HT1080 (cell line): ENCODE results near the gene CDC37L1. TPM values are rescaled to one million over a fixed set of nuclear protein-coding genes. Genes with fewer than 3 reads are reported as not detected.

Experiments
- DNase-seq: peaks from one replicate; pipeline ENCODE4 v3.0.0-alpha.2; 2015; ENCODE audit warnings: low read depth
- total RNA-seq: library from RNA; depleted of rRNA; stranded (reverse); fragments of >200 nt; shearing (Covaris generic); gene quantifications from 2 replicates; pipeline ENCODE4 v1.2.3, GENCODE V29; 2014

CDC37L1 gene
- total RNA-seq, 1 experiment from 2014 or later, result 11.3 TPM

GRCh38 chr9:4713849-4714248, 34.5 kb downstream of the CDC37L1 start:
- peak; percentile 9 for DNase-seq

DNA sequence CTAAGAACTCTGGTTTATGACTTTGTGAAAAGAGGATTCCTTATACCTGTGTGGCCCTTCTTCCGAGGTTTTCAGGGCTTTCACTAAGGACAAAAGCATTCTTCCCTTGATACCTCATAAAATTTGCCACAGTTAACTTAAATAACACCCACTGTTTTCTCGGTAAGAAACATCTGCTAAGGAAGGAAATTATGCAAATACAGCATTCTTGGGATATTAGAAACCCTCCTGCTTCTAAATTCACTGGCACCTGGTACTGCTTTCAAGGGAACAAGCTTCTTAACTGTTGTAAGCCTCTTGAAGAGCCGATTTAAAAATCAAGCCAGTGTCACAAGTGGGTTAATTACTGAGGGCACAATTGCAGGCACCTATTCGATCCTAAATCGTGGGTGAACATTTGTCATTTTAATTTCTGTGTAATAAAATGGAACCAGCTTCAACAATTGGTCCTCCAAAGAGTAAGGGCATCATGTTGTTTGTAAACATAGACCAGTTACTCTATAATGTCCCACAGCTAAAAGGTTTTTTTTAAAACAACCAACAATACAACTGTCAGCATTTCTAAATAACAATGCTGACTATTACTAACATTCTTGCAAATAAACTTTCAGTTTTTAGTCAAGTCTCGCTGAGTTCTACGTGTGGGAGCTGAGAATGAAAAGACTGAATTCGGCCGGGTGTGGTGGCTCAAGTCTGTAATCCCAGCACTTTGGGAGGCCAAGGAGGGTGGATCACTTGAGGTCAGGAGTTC, 35.1 kb downstream of the CDC37L1 start:
- no peak for DNase-seq

GRCh38 chr9:4716163-4716562, 36.8 kb downstream of the CDC37L1 start:
- DNase-seq, result no peak

- DNase-seq, result no peak
Observed at GRCh38 chr9:4717815-4718214, 38.4 kb downstream of the CDC37L1 start.

DNA sequence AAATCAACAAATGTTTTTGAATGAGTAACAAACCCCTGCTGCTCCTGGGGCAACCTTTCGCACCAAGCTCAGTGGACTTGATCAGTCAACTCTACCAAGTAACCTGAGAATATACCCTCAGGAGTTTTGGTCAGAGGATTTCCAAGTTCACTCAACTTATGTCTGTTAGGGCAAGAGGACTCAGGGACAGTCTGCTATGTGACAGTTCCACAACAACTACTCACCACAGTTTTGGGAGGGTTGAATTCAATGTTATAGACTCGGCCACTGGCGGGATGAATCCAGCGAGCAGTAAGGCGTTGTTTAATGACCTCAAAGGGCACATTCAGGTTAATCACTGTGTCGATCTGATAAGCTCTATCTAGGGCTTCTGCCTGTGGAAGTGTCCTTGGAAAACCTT, 39.5 kb downstream of the CDC37L1 start:
- no peak for DNase-seq

DNA sequence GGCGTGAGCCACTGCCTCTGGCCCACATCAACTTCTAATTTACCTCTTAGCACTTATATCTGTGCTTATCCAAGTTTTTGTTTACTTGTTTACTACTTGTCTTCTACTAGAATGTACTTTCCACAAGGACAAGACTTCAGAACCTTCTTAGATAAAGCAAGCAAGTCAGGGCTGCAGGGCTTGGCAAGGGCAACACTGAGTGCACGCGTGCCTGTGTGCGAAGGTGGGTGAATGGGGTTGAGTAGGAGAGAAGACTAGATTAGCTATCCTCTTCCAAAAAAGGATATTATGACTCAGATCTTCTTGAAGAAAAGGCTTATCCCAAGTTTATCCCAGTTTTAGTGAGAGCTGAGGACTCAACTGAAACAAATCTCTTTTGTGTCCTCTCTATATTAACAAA, 42.4 kb downstream of the CDC37L1 start:
- no peak for DNase-seq

DNA sequence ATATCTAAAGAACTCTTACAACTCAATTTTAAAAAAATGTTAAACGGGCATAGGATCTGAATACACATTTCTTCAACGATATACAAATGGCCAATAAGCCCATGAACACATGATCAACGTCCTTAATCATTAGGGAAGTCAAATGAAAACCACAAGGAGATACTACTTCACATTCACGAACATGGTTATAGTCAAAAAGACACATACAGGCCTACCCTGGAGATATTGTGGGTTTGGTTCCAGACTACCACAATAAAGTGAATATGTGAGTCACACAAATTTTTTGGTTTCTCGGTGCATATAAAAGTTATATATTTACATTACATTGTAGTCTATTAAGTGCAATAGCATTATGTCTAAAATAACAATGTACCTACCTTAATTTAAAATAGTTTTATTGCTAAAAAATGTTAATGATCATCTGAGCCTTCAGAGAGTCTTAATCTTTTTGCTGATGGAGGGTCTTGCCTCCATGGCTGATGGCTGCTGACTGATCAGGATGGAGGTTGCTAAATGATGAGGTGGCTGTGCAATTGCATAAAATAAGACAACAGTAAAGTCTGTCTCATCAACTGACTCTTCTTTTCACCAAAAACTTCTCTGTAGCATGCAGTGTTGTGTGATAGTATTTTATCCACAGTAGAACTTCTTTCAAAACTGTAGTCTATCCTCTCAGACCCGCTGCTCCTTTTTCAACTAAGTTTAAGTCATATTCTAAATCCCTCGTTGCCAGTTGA, 46.5 kb downstream of the CDC37L1 start:
- DNase-seq, result no peak

DNA sequence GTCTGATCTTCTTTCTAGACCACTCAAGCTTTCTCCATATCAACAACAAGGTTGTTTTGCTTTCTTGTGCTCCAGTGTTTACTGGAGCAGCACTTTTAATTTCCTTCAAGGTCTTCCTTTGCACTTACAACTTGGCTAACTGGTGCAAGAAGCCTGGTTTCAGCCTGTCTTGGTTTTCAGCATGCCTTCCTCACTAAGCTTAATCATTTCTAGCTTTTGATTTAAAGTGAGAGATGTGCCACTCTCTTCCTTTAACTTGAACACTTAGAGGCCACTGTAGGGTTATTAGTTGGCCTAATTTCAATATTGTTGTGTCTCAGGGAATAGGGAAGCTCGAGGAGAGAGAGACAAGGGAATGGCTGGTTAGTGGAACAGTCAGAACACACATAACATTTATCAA, 48.2 kb downstream of the CDC37L1 start:
- DNase-seq, result no peak

DNA sequence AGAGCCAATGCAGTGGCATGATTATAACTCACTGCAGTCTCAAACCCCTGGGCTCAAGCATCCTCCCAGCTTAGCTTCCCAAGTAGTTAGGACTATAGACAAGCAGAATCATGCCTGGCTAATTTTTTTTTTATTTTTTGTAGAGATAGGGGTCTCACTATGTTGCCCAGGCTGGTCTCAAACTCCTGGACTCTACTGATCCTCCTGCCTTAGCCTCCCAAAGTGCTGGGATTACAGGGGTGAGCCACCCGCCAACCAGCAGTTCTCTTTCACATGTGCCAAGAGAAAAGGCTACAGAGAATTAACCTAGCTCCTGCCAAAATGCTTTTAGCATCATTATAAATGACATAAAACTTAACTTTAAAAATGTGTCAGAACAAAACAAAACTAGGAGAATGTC, 53.5 kb downstream of the CDC37L1 start:
- DNase-seq, result no peak

GRCh38 chr9:4734150-4734549, 54.8 kb downstream of the CDC37L1 start:
- no peak for DNase-seq

GRCh38 chr9:4738866-4739586, 59.7 kb downstream of the CDC37L1 start:
- DNase-seq, result no peak

- no peak for DNase-seq
Observed at GRCh38 chr9:4739587-4740387, 60.4 kb downstream of the CDC37L1 start.

GRCh38 chr9:4740388-4740637, 60.9 kb downstream of the CDC37L1 start:
- no peak for DNase-seq

GRCh38 chr9:4740638-4741364, 61.4 kb downstream of the CDC37L1 start, which contains the start of gene AK3:
Gene AK3, minus strand, starts transcription at chr9:4741202. Its CDS starts 115 bp downstream, at chr9:4741087.
- peak; percentile 82 for DNase-seq

- no peak for DNase-seq
Observed at GRCh38 chr9:4741365-4742089, 62.2 kb downstream of the CDC37L1 start.

- DNase-seq, result no peak
Observed at GRCh38 chr9:4742246-4742645, 62.9 kb downstream of the CDC37L1 start.

DNA sequence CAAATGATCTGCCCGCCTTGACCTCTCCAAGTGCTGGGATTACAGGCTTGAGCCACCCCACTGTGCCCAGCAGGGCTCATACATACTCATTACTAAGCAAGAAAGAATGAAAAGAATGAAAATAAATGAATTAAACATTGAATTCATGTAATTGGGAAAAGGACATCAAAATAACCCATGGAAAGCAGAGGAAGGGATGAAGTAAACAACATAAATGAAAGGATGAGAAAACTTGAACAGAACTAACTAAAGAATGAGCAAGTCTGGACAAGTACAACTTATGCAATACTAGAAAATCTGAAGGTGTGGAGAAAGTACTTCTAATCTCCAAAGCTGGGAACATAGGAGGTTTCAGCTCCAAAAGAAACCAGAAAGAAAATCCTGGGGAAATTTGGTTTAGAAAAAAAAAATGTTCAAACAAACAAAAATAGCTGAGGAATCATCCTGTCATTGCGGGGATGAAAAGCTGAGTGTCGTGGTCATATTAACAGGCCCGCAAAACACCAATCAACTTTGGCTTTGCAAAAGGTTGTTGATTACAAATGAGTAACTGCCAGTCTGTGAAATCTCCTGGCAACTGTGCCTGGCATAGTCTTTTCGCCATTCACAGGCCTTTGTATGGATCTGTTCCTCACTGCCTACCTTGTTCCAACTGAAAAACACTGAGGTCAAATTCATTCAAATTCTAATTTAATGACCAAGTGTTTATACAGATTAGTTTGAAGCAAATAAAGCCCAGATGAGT, 63.9 kb downstream of the CDC37L1 start:
- no peak for DNase-seq

DNA sequence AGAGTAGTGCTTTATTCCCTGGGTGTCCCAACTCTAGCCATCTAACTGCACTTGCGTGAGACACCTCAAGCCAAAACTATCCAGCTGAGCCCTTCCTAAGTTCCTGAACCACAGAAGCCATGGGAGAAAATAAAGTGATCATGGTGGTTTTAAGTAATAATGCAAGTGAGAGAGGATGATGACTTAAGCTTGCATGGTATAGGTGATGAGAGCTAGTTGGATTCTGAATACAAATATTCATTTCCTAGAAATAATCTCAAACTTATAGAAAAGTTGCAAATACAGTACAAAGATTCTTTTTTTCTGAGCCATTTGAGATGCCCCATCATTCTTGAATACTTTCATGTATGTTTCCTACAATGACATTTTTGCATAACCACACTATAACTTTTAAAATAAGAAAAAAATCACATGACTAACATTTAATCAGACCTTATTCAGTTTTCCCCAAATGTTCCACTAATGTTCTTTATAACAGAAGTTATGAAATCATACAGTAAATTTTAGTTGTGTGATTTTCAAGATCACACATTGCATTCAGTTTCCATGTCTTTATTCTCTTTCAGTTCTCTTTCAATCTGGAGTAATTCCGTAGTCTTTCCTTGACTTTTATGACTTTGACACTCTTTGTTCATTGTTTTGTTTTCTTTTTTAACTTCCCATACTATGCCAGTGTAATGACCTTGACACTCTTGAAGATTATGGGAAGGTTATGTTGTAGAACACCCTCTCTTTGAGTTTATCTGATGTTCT, 67.1 kb downstream of the CDC37L1 start:
- no peak for DNase-seq

GRCh38 chr9:4748612-4749011, 69.2 kb downstream of the CDC37L1 start:
- peak; percentile 68 for DNase-seq
